Fibroblast of the aortic adventitia (primary cell): ENCODE results near the gene FOXL2. TPM values are rescaled to one million over a fixed set of nuclear protein-coding genes. Genes with fewer than 3 reads are reported as not detected.
"Not testable (repeated sequence)": the region's sequence is repeated elsewhere in the genome, so short reads cannot be mapped to it uniquely, and the experiment has no call there.

Source experiments
- DNase-seq: peaks from one replicate; pipeline ENCODE4 v3.0.0-alpha.2; 2010; ENCODE audit warnings: low read depth
- H3K4me3 ChIP-seq: 2 replicates; pipeline ENCODE4 v1.5.1; 2011; ENCODE audit warnings: low read depth, mild to moderate bottlenecking, control low read depth, low read length, moderate library complexity
- total RNA-seq: library from RNA; depleted of rRNA; stranded (reverse); fragments of >200 nt; gene quantifications from 2 replicates; pipeline ENCODE4 v1.2.3, GENCODE V29; 2012; ENCODE audit warnings: low replicate concordance
- TF ChIP-seq, protein P1 (sequence below): IDR thresholded peaks from 2 replicates; pipeline ENCODE4 v1.5.1; 2011; ENCODE audit warnings: mild to moderate bottlenecking, low read length, control low read depth, inconsistent platforms; ENCODE audit not compliant: insufficient read depth

The FOXL2 gene
- total RNA-seq, 1 donor = under 0.01 TPM

GRCh38 chr3:138933068-138933668, 13.8 kb downstream of the FOXL2 start:
- TF ChIP-seq, protein P1, sequence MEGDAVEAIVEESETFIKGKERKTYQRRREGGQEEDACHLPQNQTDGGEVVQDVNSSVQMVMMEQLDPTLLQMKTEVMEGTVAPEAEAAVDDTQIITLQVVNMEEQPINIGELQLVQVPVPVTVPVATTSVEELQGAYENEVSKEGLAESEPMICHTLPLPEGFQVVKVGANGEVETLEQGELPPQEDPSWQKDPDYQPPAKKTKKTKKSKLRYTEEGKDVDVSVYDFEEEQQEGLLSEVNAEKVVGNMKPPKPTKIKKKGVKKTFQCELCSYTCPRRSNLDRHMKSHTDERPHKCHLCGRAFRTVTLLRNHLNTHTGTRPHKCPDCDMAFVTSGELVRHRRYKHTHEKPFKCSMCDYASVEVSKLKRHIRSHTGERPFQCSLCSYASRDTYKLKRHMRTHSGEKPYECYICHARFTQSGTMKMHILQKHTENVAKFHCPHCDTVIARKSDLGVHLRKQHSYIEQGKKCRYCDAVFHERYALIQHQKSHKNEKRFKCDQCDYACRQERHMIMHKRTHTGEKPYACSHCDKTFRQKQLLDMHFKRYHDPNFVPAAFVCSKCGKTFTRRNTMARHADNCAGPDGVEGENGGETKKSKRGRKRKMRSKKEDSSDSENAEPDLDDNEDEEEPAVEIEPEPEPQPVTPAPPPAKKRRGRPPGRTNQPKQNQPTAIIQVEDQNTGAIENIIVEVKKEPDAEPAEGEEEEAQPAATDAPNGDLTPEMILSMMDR = no peak

GRCh38 chr3:138928727-138929372, 18.1 kb downstream of the FOXL2 start:
- TF ChIP-seq, protein P1 = no peak
- no peak for DNase-seq
- H3K4me3 ChIP-seq = no peak overlapping the region

More at GRCh38 chr3:138933068-138933668, 13.8 kb downstream of the FOXL2 start:
- DNase-seq = no peak
- H3K4me3 ChIP-seq = no peak overlapping the region

- no peak overlapping the region for H3K4me3 ChIP-seq
- peak; percentile 91 for DNase-seq
- TF ChIP-seq, protein P1 = peak; percentile 91
These were observed 23.4 kb downstream of the FOXL2 start for GRCh38 chr3:138923531-138923994.

DNA sequence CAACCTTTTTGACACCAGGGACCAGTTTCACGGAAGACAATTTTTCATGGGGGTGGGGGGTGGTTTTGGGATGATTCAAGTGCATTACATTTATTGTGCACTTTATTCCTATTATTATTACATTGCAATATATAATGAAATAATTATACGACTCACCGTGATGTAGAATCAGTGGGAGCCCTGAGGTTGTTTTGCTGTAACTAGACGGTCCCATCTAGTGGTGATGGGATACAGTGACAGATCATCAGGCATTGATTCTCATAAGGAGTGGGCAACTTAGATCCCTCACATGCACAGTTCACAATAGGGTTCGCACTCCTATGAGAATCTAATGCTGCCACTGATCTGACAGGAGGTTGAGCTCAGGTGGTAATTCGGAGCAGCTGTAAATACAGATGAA, 24.5 kb downstream of the FOXL2 start:
- H3K4me3 ChIP-seq, DNase-seq: not testable (repeated sequence)
- TF ChIP-seq, protein P1 = peak; percentile 12

DNA sequence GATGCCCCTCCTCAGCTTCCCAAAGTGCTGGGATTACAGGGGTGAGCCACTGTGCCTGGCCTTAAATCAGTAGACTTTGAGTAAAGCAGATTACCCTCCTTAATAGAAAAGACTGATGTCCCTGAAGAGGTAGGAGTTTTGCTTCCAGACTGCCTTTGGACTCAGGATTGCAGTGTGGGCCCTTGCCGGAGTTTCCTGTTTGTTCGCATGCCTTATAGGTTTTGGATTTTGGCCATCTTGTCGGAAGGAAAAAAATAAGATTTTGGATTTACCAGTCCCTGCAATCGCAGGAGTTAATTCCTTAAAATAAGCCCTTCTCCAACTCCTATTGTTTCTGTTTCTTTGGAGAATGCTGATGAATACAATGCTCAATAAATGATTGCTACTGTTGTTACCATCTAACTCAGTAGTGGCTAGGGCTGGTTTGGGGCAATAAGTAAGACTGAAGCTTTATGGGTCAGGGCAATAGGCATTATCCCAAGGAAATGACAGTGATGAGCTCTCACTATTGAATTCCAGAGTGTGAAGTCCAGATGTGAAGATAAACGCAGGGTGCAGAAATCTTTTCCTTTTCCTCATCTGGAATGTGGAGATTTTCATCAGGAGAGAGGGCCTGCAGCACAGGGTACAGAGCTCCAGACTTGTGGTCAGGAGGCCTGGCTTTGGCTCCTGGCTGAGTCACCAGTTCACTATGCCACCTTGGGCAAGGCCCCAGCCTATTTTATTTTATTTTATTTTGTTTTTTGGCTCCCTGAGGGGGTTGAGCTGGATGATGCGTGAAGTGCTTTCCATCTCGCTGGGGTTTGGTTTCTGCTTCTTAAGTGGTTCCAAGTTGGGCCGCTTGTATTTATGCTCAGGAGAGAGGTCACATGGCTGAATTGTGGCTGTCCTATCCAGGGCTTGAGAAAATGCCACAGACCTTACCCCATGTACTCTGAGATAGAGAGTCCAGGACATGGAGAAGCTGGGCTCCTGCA, 25.3 kb downstream of the FOXL2 start:
- H3K4me3 ChIP-seq = no peak overlapping the region
- peak; percentile 94 for DNase-seq
- TF ChIP-seq, protein P1 = no peak

DNA sequence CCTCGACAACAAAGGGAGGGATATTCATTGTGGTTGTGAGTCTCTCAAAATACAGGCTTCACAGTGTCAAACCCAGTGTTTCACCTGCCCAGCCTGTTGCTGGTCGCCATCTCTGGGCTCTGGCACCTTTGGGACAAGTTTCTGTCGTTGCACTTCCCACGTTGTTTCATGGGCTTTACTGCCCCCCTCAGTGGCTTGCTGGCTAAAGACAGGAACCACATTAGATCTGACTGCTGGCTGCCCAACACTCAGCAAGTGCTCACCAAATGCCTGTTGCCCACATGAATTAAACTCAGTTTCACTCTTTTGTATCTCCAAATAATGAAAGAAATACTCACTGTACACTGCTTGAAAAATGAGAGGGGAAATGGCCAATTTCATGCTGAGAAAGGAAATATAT, 27.6 kb downstream of the FOXL2 start:
- no peak for DNase-seq
- no peak overlapping the region for H3K4me3 ChIP-seq
- TF ChIP-seq, protein P1 = no peak
